ENCODE measurements around the gene CLTC.

DNA sequence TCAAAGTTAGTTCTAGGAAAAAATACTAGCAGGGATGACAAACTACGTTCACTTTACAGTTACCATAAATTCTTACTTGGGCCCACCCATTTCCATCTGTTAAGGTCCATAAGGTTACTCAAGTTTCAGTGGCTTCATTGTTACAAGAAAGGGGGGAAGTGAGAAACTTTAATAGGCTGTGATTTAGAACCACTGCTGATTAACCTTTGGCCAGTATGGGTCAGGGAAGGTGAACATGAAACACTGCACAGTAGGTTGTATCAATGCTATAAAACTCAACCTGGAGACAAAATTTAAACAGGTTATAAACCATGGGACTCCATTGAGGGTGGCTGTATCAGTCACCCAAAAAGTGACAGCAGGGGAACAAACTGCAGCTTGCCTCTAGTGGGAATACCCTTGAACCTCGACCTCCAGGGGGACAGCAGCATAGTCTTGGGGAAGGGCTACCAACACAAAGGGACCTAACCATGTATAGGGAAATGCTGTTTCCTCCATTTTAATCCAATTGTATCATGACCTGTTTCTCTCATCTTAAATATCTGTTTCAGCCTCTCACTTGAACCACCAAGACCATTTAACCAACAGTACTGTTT is 77.1 kb downstream of the CLTC start:
- TF ChIP-seq, protein P1, sequence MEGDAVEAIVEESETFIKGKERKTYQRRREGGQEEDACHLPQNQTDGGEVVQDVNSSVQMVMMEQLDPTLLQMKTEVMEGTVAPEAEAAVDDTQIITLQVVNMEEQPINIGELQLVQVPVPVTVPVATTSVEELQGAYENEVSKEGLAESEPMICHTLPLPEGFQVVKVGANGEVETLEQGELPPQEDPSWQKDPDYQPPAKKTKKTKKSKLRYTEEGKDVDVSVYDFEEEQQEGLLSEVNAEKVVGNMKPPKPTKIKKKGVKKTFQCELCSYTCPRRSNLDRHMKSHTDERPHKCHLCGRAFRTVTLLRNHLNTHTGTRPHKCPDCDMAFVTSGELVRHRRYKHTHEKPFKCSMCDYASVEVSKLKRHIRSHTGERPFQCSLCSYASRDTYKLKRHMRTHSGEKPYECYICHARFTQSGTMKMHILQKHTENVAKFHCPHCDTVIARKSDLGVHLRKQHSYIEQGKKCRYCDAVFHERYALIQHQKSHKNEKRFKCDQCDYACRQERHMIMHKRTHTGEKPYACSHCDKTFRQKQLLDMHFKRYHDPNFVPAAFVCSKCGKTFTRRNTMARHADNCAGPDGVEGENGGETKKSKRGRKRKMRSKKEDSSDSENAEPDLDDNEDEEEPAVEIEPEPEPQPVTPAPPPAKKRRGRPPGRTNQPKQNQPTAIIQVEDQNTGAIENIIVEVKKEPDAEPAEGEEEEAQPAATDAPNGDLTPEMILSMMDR (conservative IDR thresholded peaks at IDR 0.05), result no peak
- TF ChIP-seq EZH2 (IDR thresholded peaks at IDR 0.05; ENCODE audit: low read depth), result no peak
